Stimulated activated CD8-positive, alpha-beta memory T cell treated with anti-CD3 and anti-CD28 coated beads, Interleukin-4, amount 100 ng/mL, for 1 hour (primary cell): ENCODE data around the gene CDKL4.
"Not testable (repeated sequence)": the region's sequence is repeated elsewhere in the genome, so short reads cannot be mapped to it uniquely, and the experiment has no call there.

Experiments used
- DNase-seq, 2 donors: peaks; one replicate each; pipeline ENCODE4 v3.0.0-alpha.2; 2020; ENCODE audit warnings: low read depth in 2 of 2, low spot score in 1 of 2

Gene CDKL4

GRCh38 chr2:39179974-39180960 is 63.5 kb downstream of the CDKL4 start:
- DNase-seq = no peak

DNA sequence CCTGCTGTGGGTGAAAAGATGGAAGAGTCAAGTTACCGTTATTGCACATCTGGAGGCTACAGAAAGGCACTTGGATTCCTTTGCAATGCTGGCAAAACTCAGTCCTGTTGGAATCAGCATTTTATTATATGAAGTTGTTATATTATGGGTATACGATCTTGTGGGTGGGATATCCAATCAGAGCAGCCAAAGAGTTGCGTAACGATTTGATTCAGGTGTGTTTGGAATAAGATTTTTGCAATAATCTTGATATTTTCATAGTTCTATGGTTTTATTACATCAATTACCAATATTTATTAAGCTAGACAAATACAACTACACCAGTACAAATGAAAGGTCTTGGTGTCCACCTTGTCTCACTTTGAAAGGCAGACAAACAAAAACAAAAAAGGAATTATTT is 65.0 kb downstream of the CDKL4 start:
- DNase-seq = no peak

DNA sequence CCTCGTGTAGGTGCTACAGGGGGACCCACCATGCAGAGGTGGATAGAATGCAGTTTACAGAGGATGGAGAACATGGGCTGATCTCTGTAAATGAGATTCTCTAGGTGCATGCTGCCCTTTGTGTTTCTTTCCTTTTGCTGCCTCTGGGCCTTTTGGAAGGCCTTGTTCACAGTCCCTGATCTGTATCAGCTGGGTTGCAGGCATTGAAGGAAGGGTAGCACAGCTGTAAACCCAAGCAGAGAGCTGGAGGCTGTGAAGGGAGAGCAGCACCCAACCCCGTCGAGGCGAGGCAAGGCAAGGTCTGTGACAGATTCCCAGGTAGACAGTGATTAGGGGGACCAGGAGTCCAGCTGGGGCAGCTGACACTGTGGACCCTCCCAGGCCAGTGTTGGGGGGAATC is 66.8 kb downstream of the CDKL4 start:
- DNase-seq = no peak

GRCh38 chr2:39175026-39175812 is 68.6 kb downstream of the CDKL4 start:
- DNase-seq = no peak

GRCh38 chr2:39174022-39174421 is 69.7 kb downstream of the CDKL4 start:
- DNase-seq = no peak

GRCh38 chr2:39172047-39172706 is 71.6 kb downstream of the CDKL4 start:
- DNase-seq = not testable (repeated sequence)

GRCh38 chr2:39171621-39172020 is 72.1 kb downstream of the CDKL4 start:
- DNase-seq = no peak

GRCh38 chr2:39164089-39164488 is 79.7 kb downstream of the CDKL4 start:
- DNase-seq = no peak

- DNase-seq = no peak
These were observed 82.8 kb downstream of the CDKL4 start for GRCh38 chr2:39160982-39161381.

DNA sequence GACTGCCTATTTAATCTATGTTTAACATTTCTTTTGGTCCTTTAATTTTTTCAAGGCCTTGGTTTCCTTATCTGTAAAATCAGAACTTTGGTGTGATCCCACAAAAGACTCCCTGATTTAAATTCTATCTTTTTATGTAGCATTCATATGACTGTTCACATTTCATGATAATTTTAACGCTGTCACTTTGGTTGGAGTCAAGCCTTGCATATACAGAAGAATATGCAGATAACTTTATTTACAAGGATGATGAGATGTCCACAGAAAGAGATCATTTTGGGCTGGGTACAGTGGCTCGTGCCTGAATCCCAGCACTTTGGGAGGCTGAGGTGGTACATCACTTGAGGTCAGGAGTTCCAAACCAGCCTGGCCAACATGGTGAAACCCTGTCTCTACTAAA is 84.5 kb downstream of the CDKL4 start:
- DNase-seq = no peak

GRCh38 chr2:39158351-39158750 is 85.4 kb downstream of the CDKL4 start:
- DNase-seq = no peak

GRCh38 chr2:39156846-39157245 is 86.9 kb downstream of the CDKL4 start:
- no peak for DNase-seq

GRCh38 chr2:39156107-39156506 is 87.7 kb downstream of the CDKL4 start:
- no peak for DNase-seq

GRCh38 chr2:39155573-39155972 is 88.2 kb downstream of the CDKL4 start:
- DNase-seq = not testable (repeated sequence)

DNA sequence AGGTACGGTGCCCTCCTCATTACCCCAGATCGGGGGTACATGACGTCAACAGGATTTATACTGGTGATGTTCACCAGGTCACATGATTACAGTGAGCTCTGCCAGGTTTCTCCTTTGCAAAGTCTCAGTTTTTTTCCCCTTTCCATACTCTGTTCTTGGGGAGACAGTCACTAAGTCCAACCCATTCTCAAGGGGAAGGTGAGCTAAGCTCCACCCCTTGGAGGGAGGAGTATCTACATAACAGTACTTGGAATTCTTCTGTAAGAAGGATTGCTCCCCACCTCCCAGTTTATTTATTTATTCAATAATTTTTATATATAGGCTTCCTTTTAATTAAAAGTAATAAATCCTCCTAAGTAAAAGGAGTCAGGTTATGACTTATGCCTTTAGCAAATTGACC is 88.8 kb downstream of the CDKL4 start:
- DNase-seq = no peak

DNA sequence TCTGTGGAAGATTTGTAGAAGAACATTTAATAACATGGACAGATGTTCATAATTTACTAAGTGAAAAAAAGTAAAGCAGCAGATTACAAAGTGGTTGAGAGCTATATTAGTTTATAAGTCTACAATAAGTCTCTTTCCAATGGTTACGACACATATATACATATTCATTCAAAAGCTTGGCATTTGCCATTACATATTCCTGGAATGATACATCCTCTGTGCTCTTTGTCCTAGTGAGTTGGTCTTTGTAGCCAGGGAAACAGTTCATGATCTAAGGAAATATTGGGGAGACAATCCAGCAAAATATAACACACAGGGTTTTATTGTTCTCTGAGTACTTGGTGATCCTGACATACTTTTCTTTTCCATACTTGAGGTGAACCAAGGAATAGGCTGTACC is 90.5 kb downstream of the CDKL4 start:
- DNase-seq = no peak

- DNase-seq = no peak
These were observed 91.3 kb downstream of the CDKL4 start for GRCh38 chr2:39152504-39152903.

DNA sequence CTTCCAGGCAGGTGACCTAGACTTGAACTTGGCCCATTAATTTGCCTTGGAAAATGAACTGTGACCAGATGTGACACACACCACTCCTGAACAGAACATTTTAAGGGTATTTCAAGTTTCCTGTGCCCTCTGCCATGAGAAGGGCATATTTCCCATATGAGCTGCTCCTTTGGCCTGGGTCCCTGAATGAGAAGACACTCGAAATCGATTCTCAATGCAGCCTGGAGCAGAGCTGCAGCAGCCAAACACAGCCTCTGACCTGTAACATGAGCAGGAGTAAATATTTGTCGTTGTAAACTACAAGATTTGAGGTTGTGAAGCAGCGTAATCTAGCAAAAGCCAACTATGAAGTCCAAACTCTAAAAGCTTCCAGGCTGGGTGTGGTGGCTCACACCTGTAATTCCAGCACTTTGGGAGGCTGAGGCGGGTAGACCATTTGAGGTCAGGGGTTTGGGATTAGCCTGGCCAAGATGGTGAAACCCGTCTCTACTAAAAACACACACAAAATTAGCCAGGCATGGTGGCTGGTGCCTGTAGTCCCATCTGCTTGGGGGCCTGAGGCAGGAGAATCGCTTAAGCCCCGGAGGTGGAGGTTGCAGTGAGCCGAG is 92.8 kb downstream of the CDKL4 start:
- DNase-seq = no peak

- no peak for DNase-seq
These were observed 93.6 kb downstream of the CDKL4 start for GRCh38 chr2:39150102-39150562.

- no peak for DNase-seq
These were observed 97.1 kb downstream of the CDKL4 start for GRCh38 chr2:39146630-39147029.

DNA sequence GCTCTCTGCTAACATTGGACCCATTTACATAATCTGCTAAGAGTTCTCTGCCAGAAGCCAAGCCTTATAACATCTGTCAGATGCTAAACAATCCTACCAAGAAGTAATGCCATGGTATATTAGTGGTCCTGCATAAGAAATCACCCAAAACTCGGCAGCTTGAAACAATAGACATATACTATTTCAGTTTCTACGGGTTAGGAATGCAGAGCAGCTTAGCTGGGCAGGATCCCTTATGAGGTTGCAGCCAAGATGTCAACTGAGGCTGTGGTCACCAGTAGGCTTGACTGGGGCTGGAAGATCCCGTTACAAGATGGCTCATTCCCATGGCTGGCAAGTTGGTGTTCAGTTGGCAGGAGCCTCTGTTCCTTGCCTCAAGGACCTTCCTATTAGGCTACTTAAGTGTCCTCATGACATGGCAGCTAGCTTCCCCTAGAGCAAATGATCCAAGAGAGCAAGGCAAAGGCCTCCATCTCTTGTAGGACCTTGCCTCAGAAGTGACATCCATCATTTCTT is 97.8 kb downstream of the CDKL4 start:
- no peak for DNase-seq
